HG03196 (cell line): ENCODE data around the gene CHMP4B.

Source experiments
- ATAC-seq: cut with Tn5 transposase; IDR thresholded peaks from one replicate; pipeline ENCODE4 v1.9.1; 2021; ENCODE audit not compliant: unreplicated experiment

The CHMP4B gene

GRCh38 chr20:33890557-33890956 is 79.4 kb downstream of the CHMP4B start:
- no peak for ATAC-seq

- no peak for ATAC-seq
Measured at GRCh38 chr20:33893314-33893713, 82.2 kb downstream of the CHMP4B start.

GRCh38 chr20:33894798-33895197 is 83.7 kb downstream of the CHMP4B start:
- no peak for ATAC-seq

DNA sequence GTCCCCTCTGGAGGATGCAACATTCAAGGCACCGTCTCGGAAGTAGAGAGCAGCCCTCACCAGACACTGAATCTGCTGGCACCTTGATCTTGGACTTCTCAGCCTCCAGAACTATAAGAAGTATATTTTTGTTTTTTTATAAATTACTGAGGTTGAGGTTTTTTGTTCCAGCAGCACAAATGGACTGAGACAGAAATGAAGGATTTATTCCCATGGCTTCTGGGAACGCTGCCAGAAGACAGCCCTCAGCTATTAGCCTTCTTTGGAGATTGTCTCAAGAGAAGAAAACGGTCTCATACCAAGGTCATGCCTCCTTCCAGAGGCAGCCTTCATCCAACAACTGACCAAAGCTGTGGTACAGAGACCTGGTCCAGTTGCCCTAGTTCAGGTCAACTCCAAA is 85.4 kb downstream of the CHMP4B start:
- no peak for ATAC-seq

GRCh38 chr20:33897313-33897912 is 86.3 kb downstream of the CHMP4B start:
- no peak for ATAC-seq

GRCh38 chr20:33899106-33899505 is 88.0 kb downstream of the CHMP4B start:
- no peak for ATAC-seq

DNA sequence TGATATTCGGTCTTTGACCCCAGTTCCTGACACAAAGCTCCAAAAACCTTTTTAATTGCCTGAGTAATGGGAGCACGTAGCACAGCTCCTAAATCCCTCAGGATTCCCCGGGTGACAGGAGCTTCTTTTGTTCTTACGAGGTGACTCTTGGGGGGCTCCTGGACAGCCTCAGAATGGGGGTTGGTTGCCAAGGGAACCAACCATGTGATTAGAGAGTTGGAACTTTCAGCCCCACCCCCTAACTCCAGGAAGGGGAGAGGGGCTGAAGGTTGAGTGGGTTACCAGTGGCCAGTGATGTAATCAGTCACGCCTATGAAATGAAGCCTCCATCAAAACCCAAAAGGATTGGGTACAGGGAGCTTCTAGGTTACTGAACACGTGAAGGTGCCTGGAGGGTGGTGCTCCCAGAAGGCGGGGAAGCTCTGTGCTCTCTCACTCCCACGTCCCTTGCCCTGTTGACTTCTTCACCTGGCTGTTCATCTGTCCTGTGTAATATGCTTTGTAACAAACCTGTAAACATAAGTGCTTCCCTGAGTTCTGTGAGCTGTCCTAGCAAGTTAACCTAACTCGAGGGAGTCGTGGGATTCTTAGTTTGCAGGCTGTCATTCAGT is 89.5 kb downstream of the CHMP4B start:
- no peak for ATAC-seq

DNA sequence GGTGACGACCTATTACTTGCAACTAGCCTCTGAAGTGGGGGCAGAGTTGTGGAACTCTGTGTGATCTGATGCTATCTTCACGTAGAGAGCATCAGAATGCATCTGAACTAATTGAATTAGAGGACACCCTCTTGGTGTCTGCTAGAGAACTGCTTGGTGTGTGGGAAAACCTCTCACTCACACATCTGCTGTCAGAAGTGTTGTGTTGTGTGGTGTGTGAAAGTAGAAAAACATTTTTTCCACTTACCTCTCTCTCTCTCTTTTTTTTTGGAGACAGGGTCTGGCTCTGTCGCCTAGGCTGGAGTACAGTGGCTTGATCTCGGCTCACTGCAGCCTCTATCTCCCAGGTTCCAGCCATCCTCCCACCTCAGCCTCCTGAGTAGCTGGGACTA is 90.0 kb downstream of the CHMP4B start:
- ATAC-seq = no peak

GRCh38 chr20:33902011-33902410 is 90.9 kb downstream of the CHMP4B start:
- ATAC-seq = no peak
